Urinary bladder (tissue), 4 donors: ENCODE measurements around the gene DNMT3A. TPM values are rescaled to one million over a fixed set of nuclear protein-coding genes. Genes with fewer than 3 reads are reported as not detected.

Experiments
- DNase-seq: peaks from one replicate; pipeline ENCODE4 v3.0.0-alpha.2; 2015; ENCODE audit errors: extremely low spot score
- H3K27ac ChIP-seq: one replicate; pipeline ENCODE4 v1.5.1; 2013; ENCODE audit warnings: low read depth, mild to moderate bottlenecking, moderate library complexity
- H3K36me3 ChIP-seq: one replicate; pipeline ENCODE4 v1.6.1; 2013; ENCODE audit warnings: mild to moderate bottlenecking, moderate library complexity; ENCODE audit not compliant: insufficient read depth
- H3K4me1 ChIP-seq: one replicate; pipeline ENCODE4 v1.6.1; 2013; ENCODE audit warnings: mild to moderate bottlenecking, moderate library complexity; ENCODE audit not compliant: insufficient read depth
- H3K4me3 ChIP-seq: one replicate; pipeline ENCODE4 v1.5.1; 2013; ENCODE audit warnings: low read depth, low read length
- WGBS: extraction: QIAGEN DNeasy Blood & Tissue Kit; methylation state at CpG from one replicate; pipeline ENCODE4 v1.1.7; 2013; 5-methylcytosine and 5-hydroxymethylcytosine counted together
- polyA plus RNA-seq: library from polyadenylated mRNA; stranded (reverse); fragments of 200-250 nt; gene quantifications from one replicate; pipeline ENCODE4 v1.2.3, GENCODE V29; 2013
- small RNA-seq: library from RNA; depleted of rRNA; stranded (forward); fragments of <200 nt; gene quantifications from one replicate; pipeline ENCODE3, GENCODE V24; 2014
- total RNA-seq: library from RNA; depleted of rRNA; stranded (reverse); fragments of >200 nt; gene quantifications from one replicate; pipeline ENCODE4 v1.2.3, GENCODE V29; 2014
- donor health status: healthy with polysubstance abuse.
- donor health status: healthy.

The DNMT3A gene
- total and polyA plus RNA-seq, 2 donors: 11.4 to 34.1 TPM

DNA sequence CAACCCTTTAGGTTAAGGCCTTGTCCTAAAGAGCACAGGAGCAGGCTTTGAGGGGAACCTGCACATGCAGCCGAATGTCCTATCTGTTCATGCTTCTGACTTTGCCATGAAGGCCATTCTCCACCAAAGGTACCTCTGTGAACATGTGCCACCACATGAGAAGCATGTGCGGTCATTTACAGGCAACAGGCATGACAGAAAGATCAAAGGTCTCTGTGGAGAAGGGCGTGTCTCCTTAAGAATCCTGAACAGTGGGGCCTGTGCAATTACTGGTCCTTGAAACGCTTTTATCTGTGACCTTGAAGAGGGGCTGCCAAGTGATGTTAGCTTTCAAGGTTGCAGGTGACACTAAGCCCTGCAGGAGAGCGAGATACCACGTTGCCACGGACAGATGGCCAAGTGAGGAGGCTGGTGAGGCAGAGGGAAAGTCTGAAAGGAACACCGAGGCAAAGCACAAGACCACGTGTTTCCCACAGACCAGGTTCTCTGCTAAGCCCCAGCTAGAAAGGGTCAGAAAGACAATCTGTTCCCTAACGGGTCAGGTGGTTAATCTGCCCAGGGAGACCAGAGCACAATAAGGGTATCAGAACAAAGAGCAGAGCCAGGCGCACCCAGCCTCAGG lies 153.9 kb downstream of the DNMT3A start:
- no peaks in the 10 kb centered on the region for H3K36me3 ChIP-seq
- H3K27ac ChIP-seq: no peak overlapping the region
- no peak for DNase-seq
- H3K4me1 ChIP-seq: no peaks in the 10 kb centered on the region
- H3K4me3 ChIP-seq: no peak overlapping the region
- WGBS: 79% methylated on average over 11 of the region's 11 CpGs

DNA sequence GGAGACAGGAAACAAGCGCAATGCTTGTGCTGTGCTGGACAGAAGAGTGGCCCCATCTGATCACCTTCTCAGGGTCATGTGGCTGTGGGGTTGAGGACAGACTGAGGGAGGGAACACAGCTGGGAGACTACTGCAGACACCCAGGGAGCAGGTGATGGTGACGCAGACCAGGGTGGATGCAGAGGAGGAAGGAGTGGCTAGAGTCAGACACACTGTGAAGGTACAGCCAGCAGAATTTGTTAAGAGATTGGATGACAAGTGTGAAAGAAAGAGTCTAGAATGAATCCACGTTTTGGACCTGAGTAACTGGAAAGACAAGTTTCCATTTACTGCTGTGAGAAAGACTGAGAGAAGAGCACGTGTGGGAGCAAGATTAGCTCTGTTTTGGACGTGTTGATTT lies 157.5 kb downstream of the DNMT3A start:
- no peak overlapping the region for H3K27ac ChIP-seq
- WGBS: 55% methylated on average over 5 of the region's 5 CpGs
- H3K4me1 ChIP-seq: no peaks in the 10 kb centered on the region
- peak; percentile 49 for DNase-seq
- no peak overlapping the region for H3K4me3 ChIP-seq
- no peaks in the 10 kb centered on the region for H3K36me3 ChIP-seq

DNA sequence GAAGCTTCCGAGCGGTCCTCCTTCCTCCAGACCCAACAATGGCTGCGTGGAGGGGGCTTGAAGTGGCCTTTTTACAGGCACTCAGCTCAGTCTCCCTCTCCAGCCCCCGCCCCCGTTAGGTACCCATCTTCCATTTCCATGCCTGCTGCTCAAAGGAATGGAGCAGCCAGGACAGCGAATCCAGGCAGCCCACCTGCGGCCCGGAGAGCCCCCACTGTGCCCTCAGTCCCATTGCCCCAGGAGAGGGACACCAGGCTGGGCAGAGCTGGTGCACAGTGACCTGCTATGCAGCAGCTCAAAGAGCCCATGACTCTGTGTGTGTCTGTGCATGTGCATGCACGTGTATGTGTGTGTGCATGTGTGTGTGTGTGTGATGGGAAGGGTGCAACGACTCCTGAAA lies 162.7 kb downstream of the DNMT3A start:
- no peak for DNase-seq
- WGBS: 84% methylated on average over 10 of the region's 10 CpGs
- no peak overlapping the region for H3K27ac ChIP-seq
- no peak overlapping the region for H3K4me3 ChIP-seq
- H3K4me1 ChIP-seq: no peaks in the 10 kb centered on the region
- H3K36me3 ChIP-seq: no peaks in the 10 kb centered on the region

Small RNA genes lying within 50 kb of the gene (small RNA-seq; reads per million reads assigned to genes)
- gene MIR1301: 11.3 reads per million, percentile 94 among the genes with 10 or more reads in this experiment

Other genes starting within 250 kb of the DNMT3A start
- 1.5 TPM for gene POMC, start 173.3 kb downstream of the DNMT3A start, total RNA-seq
- 4.1 TPM for gene POMC, start 173.3 kb downstream of the DNMT3A start, polyA plus RNA-seq